Activated B cell treated with CpG ODN at 0.5 μM for 24 hours (primary cell): ENCODE data around the gene ZNF277. TPM values are rescaled to one million over a fixed set of nuclear protein-coding genes. Genes with fewer than 3 reads are reported as not detected.

Experiments used
- ATAC-seq: fragments of 200-7000 bp; cut with Tn5 transposase; one replicate; pipeline ENCODE4 v1.10.0; 2021; ENCODE audit warnings: low read depth, mild to moderate bottlenecking, moderate library complexity
- CTCF ChIA-PET: fragments of 350-600 bp; sonication (Branson Sonifier 250); formaldehyde crosslinking; loops from one replicate; lab custom pipeline; 2021; ENCODE audit warnings: antibody characterized with exemption; lab: Charles Lee
- POLR2A ChIA-PET: fragments of 350-600 bp; sonication (Branson Sonifier 250); formaldehyde crosslinking; loops from one replicate; lab custom pipeline; 2021; ENCODE audit warnings: antibody characterized with exemption; lab: Charles Lee
- DNase-seq: peaks from one replicate; pipeline ENCODE4 v3.0.0; 2022
- H3K27ac Mint-ChIP-seq: one replicate; pipeline ENCODE4 v1.8.0; 2020; ENCODE audit warnings: mixed read lengths
- H3K27me3 Mint-ChIP-seq: one replicate; pipeline ENCODE4 v1.8.0; 2021; ENCODE audit warnings: mixed read lengths
- H3K36me3 Mint-ChIP-seq: one replicate; pipeline ENCODE4 v1.8.0; 2021; ENCODE audit warnings: low read depth, mixed read lengths
- H3K4me1 Mint-ChIP-seq: one replicate; pipeline ENCODE4 v1.8.0; 2021; ENCODE audit warnings: mixed read lengths
- H3K4me3 Mint-ChIP-seq: one replicate; pipeline ENCODE4 v1.8.0; 2020; ENCODE audit warnings: mild to moderate bottlenecking, mixed read lengths
- H3K9me3 Mint-ChIP-seq: one replicate; pipeline ENCODE4 v1.8.0; 2020; ENCODE audit warnings: mixed read lengths
- intact Hi-C: fragments of 100-400 bp; cut with micrococcal nuclease; formaldehyde crosslinking; loops from one replicate; pipeline ENCODE4 v1.15.1; 2024
- total RNA-seq: library from RNA; stranded (reverse); gene quantifications from 2 replicates; pipeline ENCODE4 v1.2.3, GENCODE V29; 2022
- TF ChIP-seq, protein P1 (sequence below): fragments of 200-600 bp; IDR thresholded peaks from one replicate; pipeline ENCODE4 v1.8.0; 2022; ENCODE audit warnings: antibody characterized with exemption, mild to moderate bottlenecking

The ZNF277 gene
- total RNA-seq, 1 donor from 2014 or later, result 12.6 TPM

DNA sequence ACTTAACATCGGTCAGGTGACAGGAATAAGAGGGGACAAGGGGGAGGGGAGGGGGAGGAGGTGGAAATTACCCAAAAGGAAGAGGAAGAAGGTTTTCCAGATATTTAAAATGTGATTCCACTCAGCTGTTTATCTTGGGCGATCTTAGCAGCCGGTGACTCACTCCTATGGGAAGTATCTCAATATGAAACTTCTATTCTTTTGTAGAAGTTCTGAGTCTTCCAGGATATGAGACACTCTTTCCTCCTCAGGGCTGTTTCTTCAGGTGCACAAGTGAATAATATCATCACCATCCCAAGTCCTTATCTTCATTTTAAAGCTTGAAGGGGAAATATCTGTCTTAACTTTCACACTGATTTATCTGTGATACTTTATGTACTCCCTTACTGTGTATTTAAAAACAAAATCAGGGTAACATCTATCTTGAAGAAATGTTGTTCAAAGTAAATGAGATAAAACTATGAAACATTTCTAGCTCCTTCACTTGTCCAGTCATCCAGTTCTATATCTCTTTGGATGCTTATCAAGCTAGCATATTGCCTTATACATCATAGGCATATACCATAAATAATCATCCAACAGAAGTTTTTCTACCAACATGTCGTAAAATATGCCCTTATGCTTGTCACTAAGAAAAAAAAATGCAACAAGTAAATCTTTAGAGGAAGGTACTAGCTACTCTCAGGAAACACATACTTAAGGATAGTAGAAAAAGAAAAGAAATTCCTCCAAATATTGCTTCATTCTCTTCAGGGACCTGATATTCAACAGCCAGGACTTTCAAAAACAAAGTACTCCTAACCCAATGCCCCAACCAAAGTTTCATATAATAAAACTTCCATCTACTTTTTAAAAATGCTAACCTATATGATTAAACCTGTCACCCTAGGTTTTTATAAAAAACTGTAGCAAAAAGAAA, 14.0 kb upstream of the ZNF277 start:
- DNase-seq, result no peak
- no peaks in the 10 kb centered on the region for H3K36me3 Mint-ChIP-seq
- no peak overlapping the region for H3K27ac Mint-ChIP-seq
- no peak for ATAC-seq
- no peaks in the 10 kb centered on the region for H3K4me1 Mint-ChIP-seq
- intact Hi-C loops, result no loop called here
- no peaks in the 10 kb centered on the region for H3K9me3 Mint-ChIP-seq
- CTCF ChIA-PET, result no interaction called here
- POLR2A ChIA-PET, result no interaction called here
- peaks cover 28% of the 10 kb centered on the region for H3K27me3 Mint-ChIP-seq
- TF ChIP-seq, protein P1, sequence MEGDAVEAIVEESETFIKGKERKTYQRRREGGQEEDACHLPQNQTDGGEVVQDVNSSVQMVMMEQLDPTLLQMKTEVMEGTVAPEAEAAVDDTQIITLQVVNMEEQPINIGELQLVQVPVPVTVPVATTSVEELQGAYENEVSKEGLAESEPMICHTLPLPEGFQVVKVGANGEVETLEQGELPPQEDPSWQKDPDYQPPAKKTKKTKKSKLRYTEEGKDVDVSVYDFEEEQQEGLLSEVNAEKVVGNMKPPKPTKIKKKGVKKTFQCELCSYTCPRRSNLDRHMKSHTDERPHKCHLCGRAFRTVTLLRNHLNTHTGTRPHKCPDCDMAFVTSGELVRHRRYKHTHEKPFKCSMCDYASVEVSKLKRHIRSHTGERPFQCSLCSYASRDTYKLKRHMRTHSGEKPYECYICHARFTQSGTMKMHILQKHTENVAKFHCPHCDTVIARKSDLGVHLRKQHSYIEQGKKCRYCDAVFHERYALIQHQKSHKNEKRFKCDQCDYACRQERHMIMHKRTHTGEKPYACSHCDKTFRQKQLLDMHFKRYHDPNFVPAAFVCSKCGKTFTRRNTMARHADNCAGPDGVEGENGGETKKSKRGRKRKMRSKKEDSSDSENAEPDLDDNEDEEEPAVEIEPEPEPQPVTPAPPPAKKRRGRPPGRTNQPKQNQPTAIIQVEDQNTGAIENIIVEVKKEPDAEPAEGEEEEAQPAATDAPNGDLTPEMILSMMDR, result no peak
- no peak overlapping the region for H3K4me3 Mint-ChIP-seq

DNA sequence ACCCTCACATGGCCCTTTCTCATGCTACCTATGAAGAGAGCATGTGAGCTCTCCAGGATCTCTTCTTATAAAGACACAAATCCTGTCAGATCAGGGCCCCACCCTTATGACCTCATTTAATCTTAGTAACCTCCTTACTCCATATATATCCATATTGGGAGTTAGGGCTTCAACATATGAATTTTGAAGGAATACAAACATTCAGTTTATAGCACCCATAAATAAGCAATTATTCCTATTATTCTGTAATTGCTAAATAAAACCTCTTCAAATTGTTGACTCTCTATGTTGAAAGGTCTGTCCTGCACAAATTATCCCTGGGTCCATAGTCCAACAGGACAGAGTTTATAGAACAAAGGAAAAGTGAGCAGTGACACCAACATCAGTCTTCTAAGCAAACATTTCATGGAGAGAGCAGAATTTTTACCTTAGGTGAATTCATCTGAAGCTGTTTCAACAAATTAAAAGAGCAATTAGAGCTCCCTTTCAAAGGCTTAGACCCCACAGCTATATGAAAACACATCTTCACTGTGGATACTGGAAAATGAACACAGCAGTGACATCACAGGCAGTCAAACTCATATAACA, 12.5 kb upstream of the ZNF277 start:
- no peaks in the 10 kb centered on the region for H3K9me3 Mint-ChIP-seq
- no peaks in the 10 kb centered on the region for H3K36me3 Mint-ChIP-seq
- intact Hi-C loops, result no loop called here
- no peak for ATAC-seq
- H3K4me3 Mint-ChIP-seq, result no peak overlapping the region
- H3K27me3 Mint-ChIP-seq, result peaks cover 31% of the 10 kb centered on the region
- CTCF ChIA-PET, result no interaction called here
- TF ChIP-seq, protein P1, result no peak
- H3K27ac Mint-ChIP-seq, result no peak overlapping the region
- no peak for DNase-seq
- POLR2A ChIA-PET, result no interaction called here
- H3K4me1 Mint-ChIP-seq, result no peaks in the 10 kb centered on the region

DNA sequence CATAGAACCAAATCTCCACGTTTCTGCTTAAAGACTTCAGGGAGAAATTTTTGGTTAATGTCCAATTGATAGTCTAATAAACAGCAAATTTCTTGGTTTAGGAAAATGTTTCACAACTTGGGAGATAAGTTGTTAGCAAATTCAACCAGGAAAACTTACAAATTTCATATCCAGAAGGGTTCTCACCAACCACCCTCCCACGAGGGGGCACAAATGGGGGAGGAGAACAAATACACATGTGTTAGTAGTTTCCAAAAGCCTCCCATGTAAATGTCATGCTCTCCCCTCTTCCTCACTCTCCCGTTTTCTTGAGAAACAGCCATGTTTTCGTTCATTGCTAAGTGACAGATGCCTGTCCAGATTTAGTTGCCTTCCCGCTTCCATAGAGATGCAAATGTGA, 10.8 kb upstream of the ZNF277 start:
- peaks cover 30% of the 10 kb centered on the region for H3K27me3 Mint-ChIP-seq
- H3K4me3 Mint-ChIP-seq, result no peak overlapping the region
- DNase-seq (no peak), ATAC-seq (no peak)
- H3K9me3 Mint-ChIP-seq, result no peaks in the 10 kb centered on the region
- H3K27ac Mint-ChIP-seq, result no peak overlapping the region
- POLR2A ChIA-PET, result no interaction called here
- TF ChIP-seq, protein P1, result no peak
- no peaks in the 10 kb centered on the region for H3K36me3 Mint-ChIP-seq
- intact Hi-C loops, result no loop called here
- CTCF ChIA-PET, result no interaction called here
- no peaks in the 10 kb centered on the region for H3K4me1 Mint-ChIP-seq

DNA sequence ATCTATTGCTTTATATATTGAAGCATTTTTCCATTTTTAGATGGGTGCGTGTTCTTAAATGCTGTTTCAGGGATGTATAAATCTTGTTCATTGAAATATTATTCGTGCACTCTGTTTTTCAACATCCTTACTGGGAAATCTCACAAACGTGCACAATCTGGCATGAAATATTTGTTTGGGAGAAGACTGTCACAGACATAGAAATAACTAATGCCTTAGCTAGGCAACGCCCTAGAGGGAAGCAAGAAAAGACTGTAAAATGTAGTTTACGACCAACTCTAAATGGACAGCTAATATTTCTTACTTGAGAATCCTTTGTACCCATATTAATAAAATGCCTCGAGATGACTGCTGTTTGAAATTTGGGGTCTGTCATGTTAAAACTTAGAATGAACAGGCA, 9.2 kb upstream of the ZNF277 start:
- DNase-seq, result no peak
- ChIA-PET CTCF (no interaction called here), POLR2A (no interaction called here)
- Mint-ChIP-seq H3K4me3 (no peak overlapping the region), H3K27me3 (peaks cover 42% of the 10 kb centered on the region), H3K4me1 (no peaks in the 10 kb centered on the region), H3K36me3 (no peaks in the 10 kb centered on the region), H3K9me3 (no peaks in the 10 kb centered on the region), H3K27ac (no peak overlapping the region)
- ATAC-seq, result no peak
- intact Hi-C loops, result no loop called here
- TF ChIP-seq, protein P1, result no peak

DNA sequence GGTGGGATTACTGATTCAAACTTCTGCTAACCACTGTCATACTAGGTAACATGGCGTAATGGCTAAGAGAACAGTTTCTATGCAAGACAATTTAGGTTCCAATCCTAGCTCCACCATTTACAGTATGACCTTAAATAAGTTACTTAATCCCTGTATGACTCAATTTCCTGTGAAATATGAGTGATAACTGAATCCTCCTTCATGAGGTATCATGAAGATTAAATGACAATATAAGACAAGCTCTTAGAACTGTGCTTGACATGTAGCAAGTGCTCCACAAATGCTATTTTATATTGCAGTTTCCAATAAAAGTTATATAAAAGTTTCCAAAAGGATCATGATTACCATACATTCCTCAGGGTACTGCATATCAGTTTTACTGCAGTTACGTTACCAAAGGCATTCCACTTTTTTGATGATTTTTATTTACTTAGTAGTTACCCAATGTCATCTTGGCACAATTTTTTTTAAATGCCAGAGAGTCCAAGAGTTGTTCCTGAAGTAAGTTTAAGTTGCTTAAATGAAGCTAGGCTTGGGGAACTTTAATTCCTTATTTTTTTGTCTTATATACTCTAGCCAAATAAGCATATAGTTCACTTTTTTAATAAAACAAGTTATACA, 7.3 kb upstream of the ZNF277 start:
- ChIA-PET POLR2A (no interaction called here), CTCF (no interaction called here)
- ATAC-seq (no peak), DNase-seq (no peak)
- H3K9me3 Mint-ChIP-seq, result no peaks in the 10 kb centered on the region
- H3K4me1 Mint-ChIP-seq, result peaks cover 4% of the 10 kb centered on the region
- no peaks in the 10 kb centered on the region for H3K36me3 Mint-ChIP-seq
- H3K27ac Mint-ChIP-seq, result no peak overlapping the region
- TF ChIP-seq, protein P1, result no peak
- no peak overlapping the region for H3K4me3 Mint-ChIP-seq
- intact Hi-C loops, result no loop called here
- peaks cover 51% of the 10 kb centered on the region for H3K27me3 Mint-ChIP-seq
